ENCODE results near the gene TYMP.

TYMP gene

DNA sequence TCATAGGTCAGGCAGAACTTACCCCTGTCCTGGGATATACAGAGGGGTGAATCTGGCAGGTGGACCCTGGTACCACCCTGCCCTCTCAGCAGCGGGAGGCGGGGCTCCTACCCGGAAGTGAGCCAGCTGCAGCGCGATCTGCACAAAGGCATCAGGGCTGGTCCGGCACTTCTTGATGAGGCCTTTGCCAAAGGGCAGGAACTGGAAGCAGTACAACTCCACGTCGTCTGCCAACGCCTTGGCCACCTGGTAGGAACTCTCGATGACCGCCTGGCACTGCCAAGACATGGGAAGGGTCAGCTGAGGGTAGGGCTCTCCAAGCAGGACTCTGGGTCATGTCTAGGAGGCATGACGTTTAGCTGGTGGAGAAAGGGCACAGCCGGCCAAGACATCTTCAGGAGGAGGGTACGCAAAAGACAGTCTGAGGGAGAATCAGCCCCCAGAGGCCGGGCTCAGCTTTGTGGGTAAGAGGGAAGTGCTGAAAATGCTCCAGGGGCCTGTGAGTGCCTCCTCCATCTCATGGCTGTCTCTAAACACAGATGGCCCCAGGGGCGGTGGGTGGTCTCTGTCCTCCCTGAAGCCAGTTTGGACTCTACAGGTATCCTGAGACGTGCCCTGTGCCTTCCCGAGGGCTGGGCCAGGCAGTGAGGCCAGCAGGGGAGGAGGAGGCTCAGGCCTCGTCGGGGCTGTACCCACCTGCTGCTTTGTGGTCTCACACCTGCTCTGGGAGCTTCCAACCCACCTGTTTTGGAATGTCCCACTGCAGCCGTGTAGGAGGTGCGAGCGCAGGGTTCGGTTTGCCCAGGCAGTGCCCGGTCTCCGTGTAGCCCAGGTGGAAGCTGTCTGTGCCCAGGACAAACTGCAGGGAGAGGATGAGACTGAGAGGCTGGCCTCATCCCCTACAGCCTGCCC lies 41.7 kb upstream of the TYMP start:
- no peaks in the 10 kb centered on the region for H3K9me3 ChIP-seq (ENCODE audit: control insufficient read depth, low read depth, low read length)
- H3K36me3 ChIP-seq (ENCODE audit: control insufficient read depth, low read depth, low read length) = peaks cover 46% of the 10 kb centered on the region
- no peak overlapping the region for H3K4me3 ChIP-seq (ENCODE audit: low read length)
- no peaks in the 10 kb centered on the region for H3K4me1 ChIP-seq (ENCODE audit: control insufficient read depth, low read depth, low read length)
- no peak overlapping the region for H3K27ac ChIP-seq (ENCODE audit: low read length)
- H3K27me3 ChIP-seq (ENCODE audit: control insufficient read depth, insufficient read depth, low read length) = no peaks in the 10 kb centered on the region
- no peak overlapping the region for H3K9ac ChIP-seq (ENCODE audit: low read length)

GRCh38 chr22:50570861-50571260 lies 41.0 kb upstream of the TYMP start:
- H3K9ac ChIP-seq (ENCODE audit: low read length) = no peak overlapping the region
- H3K9me3 ChIP-seq (ENCODE audit: control insufficient read depth, low read depth, low read length) = no peaks in the 10 kb centered on the region
- H3K4me3 ChIP-seq (ENCODE audit: low read length) = no peak overlapping the region
- H3K36me3 ChIP-seq (ENCODE audit: control insufficient read depth, low read depth, low read length) = peaks cover 46% of the 10 kb centered on the region
- H3K27me3 ChIP-seq (ENCODE audit: control insufficient read depth, insufficient read depth, low read length) = no peaks in the 10 kb centered on the region
- no peak overlapping the region for H3K27ac ChIP-seq (ENCODE audit: low read length)
- no peaks in the 10 kb centered on the region for H3K4me1 ChIP-seq (ENCODE audit: control insufficient read depth, low read depth, low read length)

DNA sequence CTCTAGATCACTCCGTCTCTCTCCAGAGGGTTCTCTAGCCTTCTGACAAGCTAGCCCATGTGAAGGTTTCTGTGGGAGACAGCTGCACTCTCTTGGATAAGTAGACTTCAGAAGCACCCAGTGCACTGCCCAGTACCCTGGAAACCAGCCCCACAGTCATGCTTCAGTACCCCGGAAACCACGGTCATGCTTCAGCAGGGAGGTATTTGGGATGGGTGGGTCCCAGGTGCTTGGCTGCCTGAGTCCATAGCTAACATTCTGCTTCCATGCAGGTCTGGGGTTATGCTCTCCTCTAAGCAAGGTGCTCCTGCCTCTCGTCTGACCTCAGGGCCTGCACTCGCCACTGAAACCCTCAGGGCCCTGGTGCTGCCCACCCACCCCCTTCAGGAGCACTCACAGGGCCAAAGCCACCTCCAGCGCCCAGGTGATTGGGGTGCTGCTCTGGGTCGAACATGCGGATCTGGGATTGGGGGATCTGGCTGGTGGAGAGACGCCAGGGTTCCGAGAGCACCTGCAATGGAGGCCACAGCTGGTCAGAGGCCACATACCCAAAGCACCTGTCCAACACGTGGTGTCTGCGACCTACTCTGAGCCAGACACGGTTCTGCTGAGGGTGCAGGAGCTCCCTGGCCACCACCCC lies 40.2 kb upstream of the TYMP start:
- Histone ChIP-seq H3K27me3 (ENCODE audit: control insufficient read depth, insufficient read depth, low read length) (no peaks in the 10 kb centered on the region), H3K4me3 (ENCODE audit: low read length) (no peak overlapping the region), H3K4me1 (ENCODE audit: control insufficient read depth, low read depth, low read length) (no peaks in the 10 kb centered on the region), H3K27ac (ENCODE audit: low read length) (no peak overlapping the region), H3K9ac (ENCODE audit: low read length) (no peak overlapping the region), H3K9me3 (ENCODE audit: control insufficient read depth, low read depth, low read length) (no peaks in the 10 kb centered on the region), H3K36me3 (ENCODE audit: control insufficient read depth, low read depth, low read length) (peaks cover 46% of the 10 kb centered on the region)

DNA sequence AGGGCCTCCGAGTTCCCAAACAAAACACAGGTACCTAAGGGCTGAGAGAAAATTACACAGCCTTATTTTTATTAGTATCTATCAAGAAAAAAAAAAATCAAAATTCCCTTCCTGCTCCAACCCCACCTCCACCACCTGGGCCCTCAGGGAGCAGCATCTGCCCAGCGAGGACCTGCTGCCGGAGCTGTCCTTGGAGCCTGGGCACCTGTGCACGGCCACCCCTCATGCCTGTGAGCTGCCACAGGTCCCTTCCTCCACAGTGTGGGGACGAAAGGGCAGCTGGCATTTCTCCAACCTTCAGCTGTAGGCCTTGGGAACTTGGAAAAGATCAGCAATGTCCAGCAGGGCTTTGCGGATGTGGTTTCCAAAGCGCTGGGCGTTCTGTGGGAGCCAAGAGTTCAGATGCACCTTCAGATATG lies 39.2 kb upstream of the TYMP start:
- no peak overlapping the region for H3K9ac ChIP-seq (ENCODE audit: low read length)

GRCh38 chr22:50568626-50569025 lies 38.8 kb upstream of the TYMP start:
- H3K4me3 ChIP-seq (ENCODE audit: low read length) = no peak overlapping the region
- H3K27ac ChIP-seq (ENCODE audit: low read length) = no peak overlapping the region
- H3K27me3 ChIP-seq (ENCODE audit: control insufficient read depth, insufficient read depth, low read length) = peaks cover 10% of the 10 kb centered on the region
- H3K9ac ChIP-seq (ENCODE audit: low read length) = no peak overlapping the region
- H3K36me3 ChIP-seq (ENCODE audit: control insufficient read depth, low read depth, low read length) = peaks cover 42% of the 10 kb centered on the region
- H3K4me1 ChIP-seq (ENCODE audit: control insufficient read depth, low read depth, low read length) = no peaks in the 10 kb centered on the region
- no peaks in the 10 kb centered on the region for H3K9me3 ChIP-seq (ENCODE audit: control insufficient read depth, low read depth, low read length)

More for the DNA sequence above, 39.2 kb upstream of the TYMP start:
- Histone ChIP-seq H3K36me3 (ENCODE audit: control insufficient read depth, low read depth, low read length) (peaks cover 44% of the 10 kb centered on the region), H3K27me3 (ENCODE audit: control insufficient read depth, insufficient read depth, low read length) (peaks cover 6% of the 10 kb centered on the region), H3K4me3 (ENCODE audit: low read length) (no peak overlapping the region), H3K4me1 (ENCODE audit: control insufficient read depth, low read depth, low read length) (no peaks in the 10 kb centered on the region), H3K27ac (ENCODE audit: low read length) (no peak overlapping the region), H3K9me3 (ENCODE audit: control insufficient read depth, low read depth, low read length) (no peaks in the 10 kb centered on the region)

GRCh38 chr22:50567721-50568252 lies 38.0 kb upstream of the TYMP start:
- H3K27ac ChIP-seq (ENCODE audit: low read length) = no peak overlapping the region
- peaks cover 16% of the 10 kb centered on the region for H3K27me3 ChIP-seq (ENCODE audit: control insufficient read depth, insufficient read depth, low read length)
- H3K9ac ChIP-seq (ENCODE audit: low read length) = no peak overlapping the region
- no peaks in the 10 kb centered on the region for H3K9me3 ChIP-seq (ENCODE audit: control insufficient read depth, low read depth, low read length)
- peaks cover 42% of the 10 kb centered on the region for H3K36me3 ChIP-seq (ENCODE audit: control insufficient read depth, low read depth, low read length)
- H3K4me1 ChIP-seq (ENCODE audit: control insufficient read depth, low read depth, low read length) = no peaks in the 10 kb centered on the region
- H3K4me3 ChIP-seq (ENCODE audit: low read length) = no peak overlapping the region

DNA sequence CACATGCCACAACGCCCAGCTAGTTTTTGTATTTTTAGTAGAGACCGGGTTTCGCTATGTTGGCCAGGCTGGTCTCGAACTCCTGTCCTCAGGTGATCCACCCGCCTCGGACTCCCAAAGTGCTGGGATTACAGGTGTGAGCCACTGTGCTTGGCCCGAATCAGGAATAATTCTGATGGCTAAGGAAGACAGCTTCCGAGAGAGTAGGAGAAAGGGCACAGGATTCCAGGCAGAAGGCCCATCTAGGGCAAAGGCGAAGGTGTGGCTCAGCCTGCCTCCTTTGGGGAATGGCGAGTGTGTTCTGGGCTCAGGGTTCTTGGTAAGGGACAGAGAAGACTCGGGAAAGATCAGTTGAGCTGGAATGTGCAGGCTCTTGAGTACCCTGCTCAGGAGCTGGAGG lies 34.5 kb upstream of the TYMP start:
- Histone ChIP-seq H3K9ac (ENCODE audit: low read length) (no peak overlapping the region), H3K4me3 (ENCODE audit: low read length) (no peak overlapping the region), H3K36me3 (ENCODE audit: control insufficient read depth, low read depth, low read length) (peaks cover 12% of the 10 kb centered on the region), H3K27me3 (ENCODE audit: control insufficient read depth, insufficient read depth, low read length) (peaks cover 16% of the 10 kb centered on the region), H3K27ac (ENCODE audit: low read length) (no peak overlapping the region), H3K9me3 (ENCODE audit: control insufficient read depth, low read depth, low read length) (no peaks in the 10 kb centered on the region), H3K4me1 (ENCODE audit: control insufficient read depth, low read depth, low read length) (no peaks in the 10 kb centered on the region)

DNA sequence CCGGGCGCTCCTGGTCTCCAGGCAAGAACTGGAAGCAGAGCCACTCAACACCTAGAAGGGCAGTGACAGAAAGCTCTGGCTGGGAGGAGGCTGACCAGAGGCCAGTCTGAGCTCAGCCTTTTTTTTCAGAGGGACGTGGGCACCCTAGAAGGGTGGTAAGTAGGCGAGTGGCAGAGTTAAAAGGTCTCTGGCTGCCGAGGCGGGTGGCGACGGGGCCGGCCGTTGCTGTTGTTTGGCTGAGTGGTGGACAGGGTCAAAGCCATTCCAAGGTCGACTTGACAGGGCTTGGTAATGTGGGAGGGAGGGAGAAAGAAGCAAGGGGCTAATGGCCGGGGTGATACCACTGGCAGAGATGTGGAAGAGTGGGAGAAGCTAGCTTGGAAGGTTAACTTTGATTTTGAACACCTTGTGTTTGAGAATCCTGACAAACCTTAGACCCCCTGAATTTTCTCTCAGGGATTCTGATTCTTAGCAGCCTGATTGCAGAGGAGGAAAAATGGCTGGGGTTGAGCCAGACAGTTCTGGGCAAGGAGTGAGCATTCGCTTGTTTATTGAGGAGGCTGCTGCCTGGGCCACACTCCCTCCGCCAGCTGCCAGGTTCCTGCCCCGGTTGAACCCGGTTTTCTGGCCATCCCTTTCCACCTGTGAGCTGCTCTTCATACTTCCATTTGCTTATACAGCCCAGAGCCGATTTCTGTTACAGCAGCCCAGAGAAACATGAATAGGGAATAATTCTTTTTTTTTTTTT lies 33.8 kb upstream of the TYMP start:
- Histone ChIP-seq H3K9me3 (ENCODE audit: control insufficient read depth, low read depth, low read length) (no peaks in the 10 kb centered on the region), H3K9ac (ENCODE audit: low read length) (no peak overlapping the region), H3K36me3 (ENCODE audit: control insufficient read depth, low read depth, low read length) (peaks cover 6% of the 10 kb centered on the region), H3K4me3 (ENCODE audit: low read length) (peak overlapping the region; percentile 91), H3K27me3 (ENCODE audit: control insufficient read depth, insufficient read depth, low read length) (peaks cover 16% of the 10 kb centered on the region), H3K4me1 (ENCODE audit: control insufficient read depth, low read depth, low read length) (no peaks in the 10 kb centered on the region), H3K27ac (ENCODE audit: low read length) (no peak overlapping the region)

GRCh38 chr22:50562523-50563412 lies 33.0 kb upstream of the TYMP start, which contains the start of gene SYCE3:
Gene SYCE3, minus strand, starts transcription at chr22:50562919. Its CDS starts 6,514 bp downstream, at chr22:50556405.
- H3K9me3 ChIP-seq (ENCODE audit: control insufficient read depth, low read depth, low read length) = no peaks in the 10 kb centered on the region
- H3K4me3 ChIP-seq (ENCODE audit: low read length) = peak within 1 kb of the TSS; percentile 91
- H3K36me3 ChIP-seq (ENCODE audit: control insufficient read depth, low read depth, low read length) = peaks cover 3% of the 10 kb centered on the region
- H3K4me1 ChIP-seq (ENCODE audit: control insufficient read depth, low read depth, low read length) = no peaks in the 10 kb centered on the region
- H3K27me3 ChIP-seq (ENCODE audit: control insufficient read depth, insufficient read depth, low read length) = peaks cover 16% of the 10 kb centered on the region
- no peak within 1 kb of the TSS for H3K27ac ChIP-seq (ENCODE audit: low read length)
- no peak within 1 kb of the TSS for H3K9ac ChIP-seq (ENCODE audit: low read length)

DNA sequence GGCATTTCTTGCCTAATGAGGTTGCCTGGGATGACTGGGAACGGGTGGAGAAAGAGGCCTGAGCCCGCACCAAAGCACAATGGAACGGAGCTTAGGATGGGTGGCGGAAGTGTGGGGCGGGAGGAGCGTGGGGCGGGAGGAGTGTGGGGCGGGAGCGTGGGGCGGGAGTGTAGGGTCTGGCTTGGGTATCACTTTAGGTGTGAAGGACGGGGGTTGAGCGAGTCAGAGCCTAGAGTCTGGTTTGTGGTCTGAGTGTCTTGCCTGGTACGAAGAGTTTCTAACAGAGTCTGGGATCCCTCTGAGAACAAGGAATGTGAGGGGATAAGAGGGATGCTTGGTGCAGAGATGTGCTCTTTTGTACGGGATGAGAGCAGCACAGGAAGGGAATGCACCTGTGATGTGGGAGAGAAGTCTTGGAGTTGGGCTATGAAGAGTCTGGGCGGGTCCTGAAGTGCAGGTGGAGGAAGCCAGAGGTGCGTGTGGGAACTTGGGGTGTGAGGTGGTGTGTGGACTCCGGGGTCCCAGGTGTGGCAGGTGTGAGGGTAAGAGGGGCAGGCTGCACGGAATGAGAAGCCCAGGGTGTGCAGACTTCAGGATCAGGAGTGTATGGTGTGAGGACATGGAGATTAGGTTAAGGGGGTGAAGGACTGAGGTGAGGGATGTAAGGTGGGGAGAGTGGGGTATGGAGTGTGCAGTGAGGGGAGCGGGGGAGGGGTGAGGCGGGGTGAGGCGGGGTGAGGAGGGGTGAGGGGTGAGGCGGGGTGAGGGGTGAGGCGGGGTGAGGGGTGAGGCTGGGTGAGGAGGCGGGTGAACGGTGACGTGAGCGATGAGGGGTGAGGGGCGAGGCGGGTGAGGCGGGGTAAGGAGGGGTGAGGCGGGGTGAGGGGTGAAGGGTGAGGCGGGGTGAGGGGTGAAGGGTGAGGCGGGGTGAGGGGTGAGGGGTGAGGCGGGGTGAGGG lies 31.9 kb upstream of the TYMP start:
- no peak overlapping the region for H3K9ac ChIP-seq (ENCODE audit: low read length)
- H3K36me3 ChIP-seq (ENCODE audit: control insufficient read depth, low read depth, low read length) = no peaks in the 10 kb centered on the region
- no peak overlapping the region for H3K4me3 ChIP-seq (ENCODE audit: low read length)
- H3K4me1 ChIP-seq (ENCODE audit: control insufficient read depth, low read depth, low read length) = no peaks in the 10 kb centered on the region
- no peaks in the 10 kb centered on the region for H3K9me3 ChIP-seq (ENCODE audit: control insufficient read depth, low read depth, low read length)
- H3K27ac ChIP-seq (ENCODE audit: low read length) = no peak overlapping the region
- peaks cover 16% of the 10 kb centered on the region for H3K27me3 ChIP-seq (ENCODE audit: control insufficient read depth, insufficient read depth, low read length)
